Measurements from ENCODE around the gene UBE2L6.

Gene UBE2L6

GRCh38 chr11:57567515-57568329 lies at the start of gene UBE2L6:
Gene UBE2L6, minus strand, starts transcription at chr11:57567672. Its CDS starts 61 bp downstream, at chr11:57567611.
- peak; percentile 23 to 53 for DNase-seq (ENCODE audit: low read depth in 2 of 2, low spot score in 1 of 2)

GRCh38 chr11:57616595-57616994 lies 49.1 kb upstream of the UBE2L6 start:
- no peak for DNase-seq (ENCODE audit: low read depth in 2 of 2, low spot score in 1 of 2)

GRCh38 chr11:57615308-57615707 lies 47.8 kb upstream of the UBE2L6 start:
- no peak for DNase-seq (ENCODE audit: low read depth in 2 of 2, low spot score in 1 of 2)

- DNase-seq (ENCODE audit: low read depth in 2 of 2, low spot score in 1 of 2): no peak
These were observed 46.8 kb upstream of the UBE2L6 start for GRCh38 chr11:57614234-57614772.

- DNase-seq (ENCODE audit: low read depth in 2 of 2, low spot score in 1 of 2): no peak
These were observed 42.7 kb upstream of the UBE2L6 start for GRCh38 chr11:57610170-57610569.

GRCh38 chr11:57605028-57605420 lies 37.6 kb upstream of the UBE2L6 start:
- no peak for DNase-seq (ENCODE audit: low read depth in 2 of 2, low spot score in 1 of 2)

- no peak for DNase-seq (ENCODE audit: low read depth in 2 of 2, low spot score in 1 of 2)
These were observed 37.0 kb upstream of the UBE2L6 start for GRCh38 chr11:57604296-57605027.

GRCh38 chr11:57601297-57601696 lies 33.8 kb upstream of the UBE2L6 start:
- no peak for DNase-seq (ENCODE audit: low read depth in 2 of 2, low spot score in 1 of 2)

- no peak for DNase-seq (ENCODE audit: low read depth in 2 of 2, low spot score in 1 of 2)
These were observed 31.9 kb upstream of the UBE2L6 start for GRCh38 chr11:57599381-57599780.

- no peak for DNase-seq (ENCODE audit: low read depth in 2 of 2, low spot score in 1 of 2)
These were observed 31.3 kb upstream of the UBE2L6 start for GRCh38 chr11:57598831-57599155.

- no peak for DNase-seq (ENCODE audit: low read depth in 2 of 2, low spot score in 1 of 2)
These were observed 30.7 kb upstream of the UBE2L6 start for GRCh38 chr11:57597916-57598830.

GRCh38 chr11:57597461-57597915 lies 30.0 kb upstream of the UBE2L6 start, which contains the start of gene SERPING1:
Gene SERPING1, plus strand, starts transcription at chr11:57597685. Its CDS starts 586 bp downstream, at chr11:57598271.
- DNase-seq (ENCODE audit: low read depth in 2 of 2, low spot score in 1 of 2): no peak

- no peak for DNase-seq (ENCODE audit: low read depth in 2 of 2, low spot score in 1 of 2)
These were observed 28.9 kb upstream of the UBE2L6 start for GRCh38 chr11:57596266-57596885.

- no peak for DNase-seq (ENCODE audit: low read depth in 2 of 2, low spot score in 1 of 2)
These were observed 20.7 kb upstream of the UBE2L6 start for GRCh38 chr11:57588046-57588710.

- DNase-seq (ENCODE audit: low read depth in 2 of 2, low spot score in 1 of 2): no peak
These were observed 19.3 kb upstream of the UBE2L6 start for GRCh38 chr11:57586711-57587245.

- no peak for DNase-seq (ENCODE audit: low read depth in 2 of 2, low spot score in 1 of 2)
These were observed 17.8 kb upstream of the UBE2L6 start for GRCh38 chr11:57585301-57585700.

- DNase-seq (ENCODE audit: low read depth in 2 of 2, low spot score in 1 of 2): no peak
These were observed 16.9 kb upstream of the UBE2L6 start for GRCh38 chr11:57584341-57584740.

- DNase-seq (ENCODE audit: low read depth in 2 of 2, low spot score in 1 of 2): no peak
These were observed 6.6 kb upstream of the UBE2L6 start for GRCh38 chr11:57574061-57574460.

- no peak for DNase-seq (ENCODE audit: low read depth in 2 of 2, low spot score in 1 of 2)
These were observed 4.1 kb upstream of the UBE2L6 start for GRCh38 chr11:57571606-57572005.

- peak; percentile 70 to 79 for DNase-seq (ENCODE audit: low read depth in 2 of 2, low spot score in 1 of 2)
These were observed 876 bp upstream of the UBE2L6 start for GRCh38 chr11:57568330-57568766.

All from stimulated activated CD8-positive, alpha-beta memory T cell treated with anti-CD3 and anti-CD28 coated beads, Interleukin-4, amount 100 ng/mL, for 4 hours (primary cell).